Breast epithelium (tissue), 3 donors: ENCODE results near the gene TMPRSS13.

ENCODE experiments used
- CTCF ChIP-seq, 3 donors: fragments of 450-650 bp; IDR thresholded peaks; one replicate each; pipeline ENCODE4 v1.5.1; 2016 to 2017; ENCODE audit warnings: antibody characterized with exemption in 3 of 3, mild to moderate bottlenecking in 3 of 3, moderate library complexity in 3 of 3
- POLR2AphosphoS5 ChIP-seq, 3 donors: sonication (generic); formaldehyde crosslinking; IDR thresholded peaks; one replicate each; pipeline ENCODE4 v1.6.1; 2017; ENCODE audit warnings: antibody characterized with exemption in 3 of 3

- TF ChIP-seq POLR2AphosphoS5 (IDR thresholded peaks at IDR 0.05) = no peak
- no peak for TF ChIP-seq CTCF (IDR thresholded peaks at IDR 0.05)
Observed at GRCh38 chr11:117913736-117914397, 15.3 kb downstream of the TMPRSS13 start.
